ENCODE data around the gene VTI1B. TPM values are rescaled to one million over a fixed set of nuclear protein-coding genes. Genes with fewer than 3 reads are reported as not detected.

VTI1B gene
- total and polyA plus RNA-seq, 4 donors: 26.5 to 76.3 (median 28.9) TPM

DNA sequence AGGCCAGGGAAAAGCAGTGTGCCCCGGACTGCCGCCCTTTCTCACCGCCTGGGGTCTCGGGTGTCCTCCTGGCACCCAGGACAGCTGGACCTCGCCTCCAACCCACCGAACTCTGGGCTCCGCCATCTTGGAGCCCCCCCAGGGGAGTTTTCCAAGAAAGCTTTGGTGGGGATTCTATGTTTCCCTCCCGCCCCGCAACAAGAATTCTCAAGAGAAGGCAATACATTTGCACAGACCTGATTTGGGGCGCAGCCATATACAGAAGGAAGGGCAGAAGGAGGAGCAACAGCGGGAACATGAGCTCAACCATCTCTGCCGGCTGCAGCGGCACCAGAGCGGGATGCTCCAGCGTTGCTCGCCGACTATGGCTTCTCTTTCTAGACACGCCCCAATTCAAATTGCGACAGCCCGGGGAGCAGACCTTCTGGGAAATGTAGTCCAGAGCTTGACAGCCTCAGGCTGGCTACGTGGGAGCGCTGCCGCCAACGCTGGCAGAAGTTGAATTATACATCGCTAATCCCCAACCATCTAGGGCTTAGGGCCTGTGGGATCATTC is 21.0 kb upstream of the VTI1B start, which contains the start of gene RDH11:
Gene RDH11 (minus strand): TSS at position 371 of the 556 bp plus-strand sequence. CDS start 61 bp downstream, at position 310.
- Histone ChIP-seq H3K9me3 (ENCODE audit: control insufficient read depth in 4 of 4, low read length in 3 of 4) (no peaks in the 10 kb centered on the region), H3K4me3 (ENCODE audit: low read depth in 1 of 3, low read length in 3 of 3) (peak within 1 kb of the TSS; percentile 89 to 99 (median 90)), H3K36me3 (ENCODE audit: control insufficient read depth in 4 of 4, insufficient read depth in 3 of 4, low read depth in 1 of 4, low read length in 3 of 4) (peaks cover 3 to 19% (median 12%) of the 10 kb centered on the region in 4 donors), H3K9ac (ENCODE audit: low read depth in 1 of 2, low read length in 2 of 2) (peak within 1 kb of the TSS; percentile 21 to 98), H3K4me1 (ENCODE audit: control insufficient read depth in 4 of 4, insufficient read depth in 4 of 4, low read length in 3 of 4) (peaks cover 0 to 34% (median 4%) of the 10 kb centered on the region in 4 donors), H3K27ac (ENCODE audit: low read depth in 1 of 2, low read length in 2 of 2) (peak within 1 kb of the TSS; percentile 88 to 98), H3K27me3 (ENCODE audit: control insufficient read depth in 4 of 4, insufficient read depth in 4 of 4, low read length in 3 of 4) (no peaks in the 10 kb centered on the region)
- DNase-seq (ENCODE audit: low spot score): peak; percentile 84
- under 1% methylated on average over 25 of the region's 25 CpGs for WGBS
- TF ChIP-seq, protein P1, sequence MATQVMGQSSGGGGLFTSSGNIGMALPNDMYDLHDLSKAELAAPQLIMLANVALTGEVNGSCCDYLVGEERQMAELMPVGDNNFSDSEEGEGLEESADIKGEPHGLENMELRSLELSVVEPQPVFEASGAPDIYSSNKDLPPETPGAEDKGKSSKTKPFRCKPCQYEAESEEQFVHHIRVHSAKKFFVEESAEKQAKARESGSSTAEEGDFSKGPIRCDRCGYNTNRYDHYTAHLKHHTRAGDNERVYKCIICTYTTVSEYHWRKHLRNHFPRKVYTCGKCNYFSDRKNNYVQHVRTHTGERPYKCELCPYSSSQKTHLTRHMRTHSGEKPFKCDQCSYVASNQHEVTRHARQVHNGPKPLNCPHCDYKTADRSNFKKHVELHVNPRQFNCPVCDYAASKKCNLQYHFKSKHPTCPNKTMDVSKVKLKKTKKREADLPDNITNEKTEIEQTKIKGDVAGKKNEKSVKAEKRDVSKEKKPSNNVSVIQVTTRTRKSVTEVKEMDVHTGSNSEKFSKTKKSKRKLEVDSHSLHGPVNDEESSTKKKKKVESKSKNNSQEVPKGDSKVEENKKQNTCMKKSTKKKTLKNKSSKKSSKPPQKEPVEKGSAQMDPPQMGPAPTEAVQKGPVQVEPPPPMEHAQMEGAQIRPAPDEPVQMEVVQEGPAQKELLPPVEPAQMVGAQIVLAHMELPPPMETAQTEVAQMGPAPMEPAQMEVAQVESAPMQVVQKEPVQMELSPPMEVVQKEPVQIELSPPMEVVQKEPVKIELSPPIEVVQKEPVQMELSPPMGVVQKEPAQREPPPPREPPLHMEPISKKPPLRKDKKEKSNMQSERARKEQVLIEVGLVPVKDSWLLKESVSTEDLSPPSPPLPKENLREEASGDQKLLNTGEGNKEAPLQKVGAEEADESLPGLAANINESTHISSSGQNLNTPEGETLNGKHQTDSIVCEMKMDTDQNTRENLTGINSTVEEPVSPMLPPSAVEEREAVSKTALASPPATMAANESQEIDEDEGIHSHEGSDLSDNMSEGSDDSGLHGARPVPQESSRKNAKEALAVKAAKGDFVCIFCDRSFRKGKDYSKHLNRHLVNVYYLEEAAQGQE (IDR thresholded peaks at IDR 0.05): peak; percentile 32
- no peak for TF ChIP-seq HNF4A (conservative IDR thresholded peaks at IDR 0.05)
- peak; percentile 35 for TF ChIP-seq SP1 (IDR thresholded peaks at IDR 0.05)
- peak; percentile 87 for TF ChIP-seq YY1 (IDR thresholded peaks at IDR 0.05)
- peak; percentile 71 for TF ChIP-seq TAF1 (conservative IDR thresholded peaks at IDR 0.05)

DNA sequence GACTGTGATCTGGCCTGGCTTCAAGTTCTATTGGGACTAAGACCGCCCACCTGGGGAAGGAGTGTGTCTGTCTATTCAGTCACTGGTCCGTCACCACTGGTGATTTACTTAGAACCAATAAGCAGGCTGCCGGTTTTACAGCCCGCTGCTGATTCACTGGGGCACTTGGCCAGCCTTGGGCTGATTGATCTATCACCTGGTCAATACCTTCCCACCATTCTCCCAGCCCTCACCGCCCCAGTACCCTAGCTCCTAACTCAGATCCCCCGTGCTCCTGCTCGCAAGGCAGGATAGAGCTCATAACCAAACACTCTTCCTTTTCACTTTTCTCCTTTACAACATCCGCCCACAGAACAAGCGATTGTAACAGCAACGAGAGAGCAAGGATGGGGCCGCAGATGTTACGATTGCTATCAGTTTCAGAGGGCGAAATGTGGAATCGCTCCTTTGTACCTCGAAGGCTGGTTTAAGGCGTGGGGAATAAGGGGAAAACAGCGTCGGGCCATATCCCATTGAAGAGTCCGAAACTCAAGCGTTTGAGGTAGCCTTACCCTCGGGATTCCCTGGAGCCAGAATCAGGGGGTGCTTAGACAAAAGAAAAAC is 20.5 kb upstream of the VTI1B start:
- WGBS: under 1% methylated on average over 21 of the region's 21 CpGs
- peak; percentile 80 for DNase-seq (ENCODE audit: low spot score)

More for the DNA sequence above, 20.5 kb upstream of the VTI1B start:
- H3K27ac ChIP-seq (ENCODE audit: low read depth in 1 of 2, low read length in 2 of 2): peak overlapping the region; percentile 88 to 98
- TF ChIP-seq HNF4A (conservative IDR thresholded peaks at IDR 0.05): peak; percentile 26 to 33
- TF ChIP-seq, protein P2, sequence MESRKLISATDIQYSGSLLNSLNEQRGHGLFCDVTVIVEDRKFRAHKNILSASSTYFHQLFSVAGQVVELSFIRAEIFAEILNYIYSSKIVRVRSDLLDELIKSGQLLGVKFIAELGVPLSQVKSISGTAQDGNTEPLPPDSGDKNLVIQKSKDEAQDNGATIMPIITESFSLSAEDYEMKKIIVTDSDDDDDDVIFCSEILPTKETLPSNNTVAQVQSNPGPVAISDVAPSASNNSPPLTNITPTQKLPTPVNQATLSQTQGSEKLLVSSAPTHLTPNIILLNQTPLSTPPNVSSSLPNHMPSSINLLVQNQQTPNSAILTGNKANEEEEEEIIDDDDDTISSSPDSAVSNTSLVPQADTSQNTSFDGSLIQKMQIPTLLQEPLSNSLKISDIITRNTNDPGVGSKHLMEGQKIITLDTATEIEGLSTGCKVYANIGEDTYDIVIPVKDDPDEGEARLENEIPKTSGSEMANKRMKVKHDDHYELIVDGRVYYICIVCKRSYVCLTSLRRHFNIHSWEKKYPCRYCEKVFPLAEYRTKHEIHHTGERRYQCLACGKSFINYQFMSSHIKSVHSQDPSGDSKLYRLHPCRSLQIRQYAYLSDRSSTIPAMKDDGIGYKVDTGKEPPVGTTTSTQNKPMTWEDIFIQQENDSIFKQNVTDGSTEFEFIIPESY (IDR thresholded peaks at IDR 0.05): no peak
- TF ChIP-seq GABPA (IDR thresholded peaks at IDR 0.05 in 1 of 2, conservative IDR thresholded peaks at IDR 0.05 in 1 of 2): no peak
- TF ChIP-seq RXRA (IDR thresholded peaks at IDR 0.05): no peak
- peak; percentile 9 to 18 for TF ChIP-seq RAD21 (IDR thresholded peaks at IDR 0.05)
- TF ChIP-seq CTCF (IDR thresholded peaks at IDR 0.05; ENCODE audit: low read depth, low read length, missing input control): no peak
- peak in 1 of 2 donors; percentile 58 for TF ChIP-seq JUND (IDR thresholded peaks at IDR 0.05)
- no peak for TF ChIP-seq FOXA1 (IDR thresholded peaks at IDR 0.05)
- peak; percentile 67 for TF ChIP-seq TAF1 (conservative IDR thresholded peaks at IDR 0.05)
- TF ChIP-seq NR2F2 (IDR thresholded peaks at IDR 0.05): no peak
- TF ChIP-seq ATF3 (IDR thresholded peaks at IDR 0.05): no peak
- TF ChIP-seq, protein P1 (IDR thresholded peaks at IDR 0.05): peak; percentile 90
- TF ChIP-seq SP1 (IDR thresholded peaks at IDR 0.05): peak; percentile 48
- no peak for TF ChIP-seq YY1 (IDR thresholded peaks at IDR 0.05)
- peak; percentile 59 for TF ChIP-seq FOXA2 (IDR thresholded peaks at IDR 0.05)
- TF ChIP-seq HNF4G (IDR thresholded peaks at IDR 0.05): no peak
- TF ChIP-seq, protein P3, sequence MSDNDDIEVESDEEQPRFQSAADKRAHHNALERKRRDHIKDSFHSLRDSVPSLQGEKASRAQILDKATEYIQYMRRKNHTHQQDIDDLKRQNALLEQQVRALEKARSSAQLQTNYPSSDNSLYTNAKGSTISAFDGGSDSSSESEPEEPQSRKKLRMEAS (IDR thresholded peaks at IDR 0.05): no peak
- TF ChIP-seq EGR1 (IDR thresholded peaks at IDR 0.05; ENCODE audit: low read depth in 2 of 2): peak in 1 of 2 donors; percentile 40
- no peaks in the 10 kb centered on the region for H3K27me3 ChIP-seq (ENCODE audit: control insufficient read depth in 4 of 4, insufficient read depth in 4 of 4, low read length in 3 of 4)
- peaks cover 6 to 24% (median 17%) of the 10 kb centered on the region in 4 donors for H3K36me3 ChIP-seq (ENCODE audit: control insufficient read depth in 4 of 4, insufficient read depth in 3 of 4, low read depth in 1 of 4, low read length in 3 of 4)
- peak overlapping the region; percentile 89 to 99 (median 90) for H3K4me3 ChIP-seq (ENCODE audit: low read depth in 1 of 3, low read length in 3 of 3)
- H3K4me1 ChIP-seq (ENCODE audit: control insufficient read depth in 4 of 4, insufficient read depth in 4 of 4, low read length in 3 of 4): peaks cover 0 to 34% (median 4%) of the 10 kb centered on the region in 4 donors
- no peaks in the 10 kb centered on the region for H3K9me3 ChIP-seq (ENCODE audit: control insufficient read depth in 4 of 4, low read length in 3 of 4)
- H3K9ac ChIP-seq (ENCODE audit: low read depth in 1 of 2, low read length in 2 of 2): peak overlapping the region; percentile 21 to 98
